GM19193 (cell line): ENCODE measurements around the gene PTAFR.

ENCODE experiments used
- POLR2A ChIP-seq: IDR thresholded peaks from 4 replicates; pipeline ENCODE4 v1.6.1; 2011; ENCODE audit not compliant: insufficient read depth, insufficient read length; ENCODE audit errors: extremely low read depth

Gene PTAFR

DNA sequence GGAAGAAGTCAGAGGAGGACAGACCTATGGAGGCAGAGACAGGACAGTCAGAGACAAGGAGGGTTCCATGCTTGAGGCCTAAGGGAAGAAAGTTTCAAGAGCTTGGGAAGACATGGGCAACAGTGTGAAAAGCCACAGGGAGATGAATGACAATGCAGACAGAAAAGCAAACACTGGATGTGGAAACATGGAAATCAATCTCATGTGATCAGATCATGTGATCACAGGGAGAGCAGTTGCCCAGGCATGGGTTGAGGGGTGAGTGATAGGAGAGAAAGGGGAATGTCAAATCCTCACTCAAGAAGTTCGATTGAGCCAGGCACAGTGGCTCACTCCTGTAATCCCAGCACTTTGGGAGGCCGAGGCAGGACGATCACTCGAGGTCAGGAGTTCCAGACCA, 17.2 kb downstream of the PTAFR start:
- TF ChIP-seq POLR2A: no peak

GRCh38 chr1:28157894-28158293, 18.6 kb downstream of the PTAFR start:
- no peak for TF ChIP-seq POLR2A

DNA sequence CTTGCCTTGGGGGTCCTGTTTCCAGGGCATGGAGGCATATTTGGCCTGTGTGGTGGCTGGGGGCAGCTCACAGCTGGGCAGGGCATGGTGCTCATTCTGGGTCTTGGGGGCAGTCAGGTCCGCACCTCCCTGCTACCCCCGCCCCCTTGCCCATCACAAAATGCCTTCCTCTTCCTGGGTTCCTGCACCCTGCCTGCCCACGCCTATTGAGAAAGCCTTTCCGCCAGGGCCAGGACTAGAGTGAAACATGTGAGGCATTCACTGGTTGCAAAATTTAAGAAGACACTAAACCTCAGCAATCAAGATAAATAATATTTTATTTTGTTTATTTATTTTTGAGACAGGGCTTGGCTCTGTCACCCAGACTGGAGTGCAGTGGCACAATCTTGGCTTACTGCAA, 19.7 kb downstream of the PTAFR start:
- TF ChIP-seq POLR2A: no peak

DNA sequence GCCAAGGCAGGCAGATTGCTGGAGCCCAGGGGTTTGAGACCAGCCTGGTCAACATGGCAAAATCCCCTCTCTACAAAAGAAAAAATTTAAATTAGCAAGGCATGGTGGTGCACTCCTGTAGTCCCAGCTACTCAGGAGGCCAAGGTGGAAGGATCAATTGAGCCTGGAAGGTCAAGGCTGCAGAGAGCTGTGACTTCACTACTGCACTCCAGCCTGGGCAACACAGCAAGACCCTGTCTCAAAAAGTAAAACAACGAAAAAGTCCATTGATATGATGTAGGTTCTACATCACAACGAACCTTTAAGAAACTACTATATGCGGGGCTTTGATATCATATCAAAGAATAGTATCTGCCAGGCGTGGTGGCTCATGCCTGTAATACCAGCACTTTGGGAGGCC, 20.9 kb downstream of the PTAFR start:
- no peak for TF ChIP-seq POLR2A

GRCh38 chr1:28154078-28154594, 22.4 kb downstream of the PTAFR start:
- TF ChIP-seq POLR2A: no peak

GRCh38 chr1:28150125-28150780, 26.2 kb downstream of the PTAFR start:
- no peak for TF ChIP-seq POLR2A

GRCh38 chr1:28148880-28149195, 27.7 kb downstream of the PTAFR start:
- no peak for TF ChIP-seq POLR2A

- TF ChIP-seq POLR2A: no peak
These were observed 29.0 kb downstream of the PTAFR start for GRCh38 chr1:28147264-28148094.

DNA sequence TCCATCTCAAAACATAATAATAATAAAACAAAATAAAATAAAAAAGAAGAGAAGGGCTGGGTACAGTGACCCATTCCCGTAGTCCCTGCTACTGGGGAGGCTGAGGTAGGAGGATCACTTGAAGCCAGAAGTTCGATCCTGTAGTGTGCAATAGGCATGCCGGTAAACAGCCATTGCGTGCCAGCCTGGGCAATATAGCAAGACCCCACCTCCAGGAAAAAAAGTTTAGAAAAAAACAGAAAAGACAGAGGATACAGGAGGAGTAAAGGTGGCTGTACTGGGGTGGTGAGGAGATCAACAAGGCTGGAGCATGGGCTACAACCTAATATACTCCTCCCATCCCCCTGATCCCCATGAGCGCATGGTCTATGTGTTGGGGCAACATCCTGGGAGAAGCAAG, 30.8 kb downstream of the PTAFR start:
- no peak for TF ChIP-seq POLR2A

GRCh38 chr1:28144203-28145135, 32.0 kb downstream of the PTAFR start:
- TF ChIP-seq POLR2A: no peak

GRCh38 chr1:28143496-28144202, 32.8 kb downstream of the PTAFR start:
- TF ChIP-seq POLR2A: no peak

GRCh38 chr1:28141685-28142084, 34.8 kb downstream of the PTAFR start:
- no peak for TF ChIP-seq POLR2A

- no peak for TF ChIP-seq POLR2A
These were observed 37.3 kb downstream of the PTAFR start for GRCh38 chr1:28139025-28139712.
